ENCODE results near the gene FAM120B. TPM values are rescaled to one million over a fixed set of nuclear protein-coding genes. Genes with fewer than 3 reads are reported as not detected.

FAM120B gene
- total and polyA plus RNA-seq, 2 of the 4 experiments (the other 2 are of a cell fraction) = 15.3 to 28.0 TPM

- H3K9me3 ChIP-seq (ENCODE audit: control insufficient read depth, insufficient read depth, low read length) = no peaks in the 10 kb centered on the region
- no peak overlapping the region for H2BK15ac ChIP-seq (ENCODE audit: low read depth, low read length)
- H2AK9ac ChIP-seq (replicated peaks; ENCODE audit: low read depth, low read length, poor library complexity) = no peak overlapping the region
- POLR2A ChIA-PET (ENCODE audit: unreplicated experiment) = no interaction called here
- H3K14ac ChIP-seq (replicated peaks; ENCODE audit: low read depth, low read length) = no peak overlapping the region
- BruUV-seq (replicated peaks) = no TSS peak
- no peak overlapping the region for H4K8ac ChIP-seq (ENCODE audit: low read depth in 2 of 2, low read length in 2 of 2)
- no peaks in the 10 kb centered on the region for H4K20me1 ChIP-seq (ENCODE audit: insufficient read depth, low read length)
- intact Hi-C loops (cut with micrococcal nuclease) = no loop called here
- no peak overlapping the region for H3K4me2 ChIP-seq (ENCODE audit: low read depth, low read length)
- no peak overlapping the region for H2BK20ac ChIP-seq (ENCODE audit: low read depth, low read length)
- no peak overlapping the region for H3K9ac ChIP-seq (ENCODE audit: low read depth, low read length)
- no peak overlapping the region for H3K4ac ChIP-seq (ENCODE audit: low read depth, low read length)
- H2BK5ac ChIP-seq (ENCODE audit: low read depth, low read length, poor library complexity, severe bottlenecking) = no peak overlapping the region
- peaks cover 14% of the 10 kb centered on the region for H3K9me1 ChIP-seq (ENCODE audit: insufficient read depth, low read length)
- H3K36me3 ChIP-seq (ENCODE audit: control insufficient read depth, insufficient read depth, low read length) = peaks cover 47% of the 10 kb centered on the region
- H3K79me1 ChIP-seq (ENCODE audit: low read depth in 1 of 2, low read length in 2 of 2) = peaks cover 4 to 6% of the 10 kb centered on the region in 2 experiments; a peak in 1 of 4 replicates
- no peak overlapping the region for H3K56ac ChIP-seq (ENCODE audit: extremely low read depth, insufficient read depth, low read length)
- 100% methylated on average over 1 of the region's 7 CpGs; no CpG with 5 or more reads in 1 of the 2 experiments for WGBS, 2 experiments (ENCODE audit: extremely low coverage in 2 of 2, insufficient read length in 1 of 2)
- no peak overlapping the region for H3K23ac ChIP-seq (ENCODE audit: low read depth, low read length)
- no peak overlapping the region for H4K91ac ChIP-seq (ENCODE audit: insufficient read depth, low read depth, low read length)
- no peak overlapping the region for H2BK120ac ChIP-seq (ENCODE audit: low read depth, low read length)
- no peak overlapping the region for H2AFZ ChIP-seq (replicated peaks; ENCODE audit: low read length, poor library complexity)
- CTCF ChIA-PET = no interaction called here
- DNase-seq = no peak
- in situ Hi-C loops (cut with MboI; ENCODE audit: low sequenced_read_pairs) = no loop called here
- H2AK5ac ChIP-seq (ENCODE audit: low read depth, low read length) = no peak overlapping the region
- H3K18ac ChIP-seq (ENCODE audit: low read depth, low read length) = no peak overlapping the region
- dilution Hi-C loops (cut with HindIII; ENCODE audit: low sequenced_read_pairs, unreplicated experiment) = no loop called here
- no peak overlapping the region for H4K5ac ChIP-seq (ENCODE audit: low read depth, low read length)
- no peak for ATAC-seq (ENCODE audit: low read depth)
- H3K4me3 ChIP-seq (ENCODE audit: insufficient read depth, low read depth, low read length) = no peak overlapping the region
- no peaks in the 10 kb centered on the region for H3K4me1 ChIP-seq (ENCODE audit: control insufficient read depth, insufficient read depth, low read length)
- no peak for TF ChIP-seq RFX5 (IDR thresholded peaks at IDR 0.05; ENCODE audit: low read depth, low read length)
- no peak for TF ChIP-seq USF2 (IDR thresholded peaks at IDR 0.05; ENCODE audit: low read depth, low read length)
- no peak for TF ChIP-seq MAFK (IDR thresholded peaks at IDR 0.05; ENCODE audit: low read depth, low read length)
- no peak for TF ChIP-seq BHLHE40 (IDR thresholded peaks at IDR 0.05; ENCODE audit: low read depth, low read length)
- TF ChIP-seq RCOR1 (IDR thresholded peaks at IDR 0.05; ENCODE audit: insufficient replicate concordance, low read length) = no peak
- no peak for TF ChIP-seq MXI1 (IDR thresholded peaks at IDR 0.05; ENCODE audit: borderline replicate concordance, low read depth, low read length)
- no peak for TF ChIP-seq POLR2A (IDR thresholded peaks at IDR 0.05; ENCODE audit: low read depth, low read length)
- TF ChIP-seq RAD21 (IDR thresholded peaks at IDR 0.05; ENCODE audit: low read length) = no peak
- TF ChIP-seq SMC3 (IDR thresholded peaks at IDR 0.05; ENCODE audit: low read depth, low read length) = no peak
- TF ChIP-seq CEBPB (IDR thresholded peaks at IDR 0.05; ENCODE audit: low read depth, low read length) = no peak
- no peaks in the 10 kb centered on the region for H3K27me3 ChIP-seq (ENCODE audit: control insufficient read depth, insufficient read depth, low read length)
- H3K27ac ChIP-seq (ENCODE audit: insufficient read depth, low read length) = no peak overlapping the region
Observed at GRCh38 chr6:170393033-170393432, 86.5 kb downstream of the FAM120B start.
